Keratinocyte (primary cell): Measurements from ENCODE around the gene SMIM38. TPM values are rescaled to one million over a fixed set of nuclear protein-coding genes. Genes with fewer than 3 reads are reported as not detected.

ENCODE experiments used
- DNase-seq: peaks from one replicate; pipeline ENCODE4 v3.0.0-alpha.2; 2011; ENCODE audit warnings: low read depth, missing footprints, low spot score
- FAIRE-seq: peaks from 2 replicates; lab custom pipeline; 2011; peaks lifted over from hg19 to GRCh38; lab: Jason Lieb, UNC
- H2AFZ ChIP-seq: 2 replicates; pipeline ENCODE4 v1.6.0; 2012; ENCODE audit warnings: low read length, control low read depth, inconsistent platforms; ENCODE audit not compliant: control insufficient read depth
- H3K27ac ChIP-seq: 2 replicates; pipeline ENCODE4 v1.5.1; 2011; ENCODE audit warnings: low read length; ENCODE audit not compliant: control insufficient read depth, insufficient read depth
- H3K27me3 ChIP-seq: 3 replicates; pipeline ENCODE4 v1.6.0; 2011; ENCODE audit warnings: low read length; ENCODE audit not compliant: control insufficient read depth, insufficient read depth; ENCODE audit errors: extremely low read depth
- H3K36me3 ChIP-seq, 2 experiments: 2 replicates in 1 of 2; 3 replicates in 1 of 2; pipeline ENCODE4 v1.5.1; 2011; ENCODE audit warnings: low read length in 2 of 2, mild to moderate bottlenecking in 1 of 2; ENCODE audit not compliant: control insufficient read depth in 2 of 2, insufficient read depth in 2 of 2; ENCODE audit errors: extremely low read depth in 1 of 2
- H3K4me1 ChIP-seq: 3 replicates; pipeline ENCODE4 v1.5.1; 2011; ENCODE audit warnings: low read length; ENCODE audit not compliant: control insufficient read depth, insufficient read depth; ENCODE audit errors: extremely low read depth
- H3K4me2 ChIP-seq: 3 replicates; pipeline ENCODE4 v1.6.0; 2011; ENCODE audit warnings: low read depth, low read length; ENCODE audit not compliant: control insufficient read depth, insufficient read depth; ENCODE audit errors: extremely low read depth
- H3K4me3 ChIP-seq, 3 experiments: fragments of 200-600 bp in 1 of 3; sonication (generic) in 1 of 3; 2 replicates in 2 of 3; 3 replicates in 1 of 3; pipeline ENCODE4 v1.5.1; 2011 to 2016; ENCODE audit warnings: low read length in 3 of 3, mild to moderate bottlenecking in 3 of 3, control low read depth in 2 of 3, inconsistent platforms in 1 of 3, low read depth in 1 of 3, mixed read lengths in 1 of 3, mixed run types in 1 of 3, moderate library complexity in 1 of 3; ENCODE audit not compliant: control insufficient read depth in 2 of 3, insufficient read depth in 2 of 3; ENCODE audit errors: extremely low read depth in 1 of 3
- H3K79me2 ChIP-seq: 2 replicates; pipeline ENCODE4 v1.6.0; 2012; ENCODE audit warnings: low read length; ENCODE audit not compliant: control insufficient read depth, insufficient read depth
- H3K9ac ChIP-seq: 3 replicates; pipeline ENCODE4 v1.6.0; 2011; ENCODE audit warnings: low read length; ENCODE audit not compliant: control insufficient read depth, insufficient read depth; ENCODE audit errors: extremely low read depth
- H3K9me1 ChIP-seq: 3 replicates; pipeline ENCODE4 v1.6.0; 2011; ENCODE audit warnings: low read length; ENCODE audit not compliant: control insufficient read depth, insufficient read depth; ENCODE audit errors: extremely low read depth
- H3K9me3 ChIP-seq: 2 replicates; pipeline ENCODE4 v1.5.1; 2012; ENCODE audit warnings: low read depth, low read length; ENCODE audit not compliant: control insufficient read depth
- H4K20me1 ChIP-seq: 3 replicates; pipeline ENCODE4 v1.6.0; 2011; ENCODE audit warnings: low read length; ENCODE audit not compliant: control insufficient read depth, insufficient read depth; ENCODE audit errors: extremely low read depth
- EZH2 ChIP-seq: IDR thresholded peaks from one replicate; pipeline ENCODE4 v1.6.1; 2012; ENCODE audit warnings: inconsistent platforms, mild to moderate bottlenecking, low read length, moderate library complexity
- dilution Hi-C: fragments of 300-500 bp; cut with MboI; formaldehyde crosslinking; loops from one replicate; pipeline ENCODE4 v1.7.0; 2020; ENCODE audit warnings: low sequenced_read_pairs; ENCODE audit not compliant: extremely low pct_ligation_motif_present
- polyA plus RNA-seq, 5 experiments: library from polyadenylated mRNA; depleted of rRNA in 3 of 5; stranded (reverse) in 3 of 5; stranded (forward) in 1 of 5; unstranded in 1 of 5; fragments of >200 nt; gene quantifications; 1 replicate in 1 of 5; 2 replicates in 3 of 5; 3 replicates in 1 of 5; pipeline versions ENCODE4 v1.2.1 to v1.2.3, GENCODE V29; 2011 to 2012; ENCODE audit warnings: missing spikeins in 2 of 5, low read depth in 1 of 5, low replicate concordance in 1 of 5
- TF ChIP-seq, protein P1 (sequence below), 3 experiments: IDR thresholded peaks in 1 of 3; conservative IDR thresholded peaks in 1 of 3; optimal IDR thresholded peaks in 1 of 3; 2 replicates in 2 of 3; 3 replicates in 1 of 3; pipeline versions ENCODE3 to v1.5.1; 2011; ENCODE audit warnings: low read length in 3 of 3, mild to moderate bottlenecking in 3 of 3, moderate library complexity in 2 of 3, control low read depth in 1 of 3, inconsistent platforms in 1 of 3; ENCODE audit not compliant: insufficient read depth in 2 of 3; ENCODE audit errors: extremely low read depth in 1 of 3

Gene SMIM38
- polyA plus RNA-seq, 1 donor (not counting 4 experiments of a cell fraction or from before 2014, with no cell fraction given): not detected

DNA sequence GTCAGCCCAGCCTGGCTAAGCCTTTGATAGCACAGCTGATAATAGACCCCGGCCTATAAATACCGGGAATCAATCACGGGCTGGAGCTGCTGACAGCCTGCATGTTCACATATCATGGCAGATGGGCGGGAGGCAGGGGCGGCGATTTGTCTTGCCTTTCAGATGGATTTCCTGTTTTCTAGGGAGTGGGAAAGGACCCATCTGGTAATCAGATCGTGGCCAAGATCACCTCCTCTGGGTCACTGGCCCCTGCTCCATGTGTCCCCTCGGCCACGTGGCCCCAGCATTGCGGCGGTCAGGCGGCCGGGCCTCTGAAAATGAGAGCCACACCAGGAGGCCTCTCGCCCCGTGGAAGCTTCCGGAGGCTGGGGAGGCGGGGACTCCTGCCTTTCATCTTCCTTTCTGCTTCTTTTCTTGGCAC lies 36.6 kb downstream of the SMIM38 start:
- Histone ChIP-seq H3K36me3 (no peaks in the 10 kb centered on the region), H3K27ac (no peak overlapping the region), H3K9me1 (no peaks in the 10 kb centered on the region), H3K27me3 (no peaks in the 10 kb centered on the region), H3K79me2 (no peaks in the 10 kb centered on the region), H4K20me1 (no peaks in the 10 kb centered on the region), H3K4me1 (no peaks in the 10 kb centered on the region), H3K9me3 (no peaks in the 10 kb centered on the region), H3K9ac (no peak overlapping the region), H3K4me2 (no peak overlapping the region), H2AFZ (no peak overlapping the region), H3K4me3 (no peak overlapping the region)
- TF ChIP-seq, protein P1, sequence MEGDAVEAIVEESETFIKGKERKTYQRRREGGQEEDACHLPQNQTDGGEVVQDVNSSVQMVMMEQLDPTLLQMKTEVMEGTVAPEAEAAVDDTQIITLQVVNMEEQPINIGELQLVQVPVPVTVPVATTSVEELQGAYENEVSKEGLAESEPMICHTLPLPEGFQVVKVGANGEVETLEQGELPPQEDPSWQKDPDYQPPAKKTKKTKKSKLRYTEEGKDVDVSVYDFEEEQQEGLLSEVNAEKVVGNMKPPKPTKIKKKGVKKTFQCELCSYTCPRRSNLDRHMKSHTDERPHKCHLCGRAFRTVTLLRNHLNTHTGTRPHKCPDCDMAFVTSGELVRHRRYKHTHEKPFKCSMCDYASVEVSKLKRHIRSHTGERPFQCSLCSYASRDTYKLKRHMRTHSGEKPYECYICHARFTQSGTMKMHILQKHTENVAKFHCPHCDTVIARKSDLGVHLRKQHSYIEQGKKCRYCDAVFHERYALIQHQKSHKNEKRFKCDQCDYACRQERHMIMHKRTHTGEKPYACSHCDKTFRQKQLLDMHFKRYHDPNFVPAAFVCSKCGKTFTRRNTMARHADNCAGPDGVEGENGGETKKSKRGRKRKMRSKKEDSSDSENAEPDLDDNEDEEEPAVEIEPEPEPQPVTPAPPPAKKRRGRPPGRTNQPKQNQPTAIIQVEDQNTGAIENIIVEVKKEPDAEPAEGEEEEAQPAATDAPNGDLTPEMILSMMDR (optimal IDR thresholded peaks at IDR 0.05 in 1 of 3, IDR thresholded peaks at IDR 0.05 in 1 of 3, conservative IDR thresholded peaks at IDR 0.05 in 1 of 3; ENCODE audit: extremely low read depth in 1 of 3, insufficient read depth in 2 of 3, low read length in 3 of 3): no peak
- no peak for TF ChIP-seq EZH2
- FAIRE-seq (no peak), DNase-seq (no peak)
- dilution Hi-C loops: no loop called here

DNA sequence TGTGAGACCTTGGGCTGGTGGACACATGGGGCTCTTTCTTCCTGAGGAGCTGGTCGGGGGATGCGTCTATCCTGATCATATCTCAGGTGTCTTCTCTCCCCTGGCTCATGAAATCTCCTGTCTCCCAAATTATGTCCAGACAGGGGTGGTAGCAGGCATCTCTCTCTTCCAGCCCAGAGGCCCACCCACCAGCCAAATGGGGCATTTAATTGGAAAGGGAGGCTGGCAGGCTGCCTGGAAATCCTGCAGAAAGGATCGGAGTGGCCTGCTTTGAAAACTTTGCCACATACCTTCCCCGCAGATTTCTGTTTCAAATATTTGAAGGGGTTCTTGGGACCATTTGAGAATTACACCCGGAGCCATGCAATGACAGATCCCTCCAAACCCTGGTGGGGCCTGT lies 37.4 kb downstream of the SMIM38 start:
- Histone ChIP-seq H3K36me3 (no peaks in the 10 kb centered on the region), H4K20me1 (no peaks in the 10 kb centered on the region), H3K27ac (no peak overlapping the region), H3K4me2 (no peak overlapping the region), H3K9me3 (no peaks in the 10 kb centered on the region), H3K4me1 (no peaks in the 10 kb centered on the region), H3K4me3 (no peak overlapping the region), H3K27me3 (no peaks in the 10 kb centered on the region), H3K79me2 (no peaks in the 10 kb centered on the region), H3K9me1 (no peaks in the 10 kb centered on the region), H3K9ac (no peak overlapping the region), H2AFZ (no peak overlapping the region)
- no peak for DNase-seq
- dilution Hi-C loops: no loop called here
- no peak for TF ChIP-seq EZH2
- no peak for FAIRE-seq

DNA sequence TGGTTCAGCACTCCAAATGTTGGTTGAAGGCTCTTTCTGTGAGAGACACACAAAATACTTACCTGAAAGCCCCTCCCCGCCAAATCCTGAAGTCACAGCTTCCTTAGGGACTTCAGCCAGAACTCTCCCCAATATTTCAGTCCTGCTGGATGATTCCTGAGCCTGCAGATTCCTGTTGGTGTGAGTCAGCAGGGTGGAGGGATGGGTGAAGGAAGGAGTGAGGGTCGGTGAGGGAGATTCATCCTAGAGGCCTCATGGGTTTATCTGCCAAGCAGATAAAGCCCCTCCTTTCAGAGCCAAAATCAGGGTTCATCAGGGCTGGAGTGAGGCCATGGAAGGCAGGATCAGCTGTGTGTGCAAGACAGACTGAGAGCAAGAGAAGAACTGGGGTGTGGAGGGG lies 37.9 kb downstream of the SMIM38 start:
- Histone ChIP-seq H3K9me3 (no peaks in the 10 kb centered on the region), H3K9ac (no peak overlapping the region), H3K4me2 (no peak overlapping the region), H3K79me2 (no peaks in the 10 kb centered on the region), H3K4me1 (no peaks in the 10 kb centered on the region), H3K27ac (no peak overlapping the region), H2AFZ (no peak overlapping the region), H3K27me3 (no peaks in the 10 kb centered on the region), H3K36me3 (no peaks in the 10 kb centered on the region), H3K4me3 (no peak overlapping the region), H4K20me1 (no peaks in the 10 kb centered on the region), H3K9me1 (no peaks in the 10 kb centered on the region)
- FAIRE-seq: no peak
- DNase-seq: no peak
- dilution Hi-C loops: no loop called here
- no peak for TF ChIP-seq EZH2
- TF ChIP-seq, protein P1 (optimal IDR thresholded peaks at IDR 0.05 in 1 of 3, IDR thresholded peaks at IDR 0.05 in 1 of 3, conservative IDR thresholded peaks at IDR 0.05 in 1 of 3; ENCODE audit: extremely low read depth in 1 of 3, insufficient read depth in 2 of 3, low read length in 3 of 3): no peak
